ENCODE results near the gene JPH3.

Gene JPH3

GRCh38 chr16:87740441-87740840, 138.1 kb downstream of the JPH3 start:
- DNase-seq (ENCODE audit: low read depth in 2 of 2) = no peak

GRCh38 chr16:87740909-87741424, 138.7 kb downstream of the JPH3 start:
- no peak for DNase-seq (ENCODE audit: low read depth in 2 of 2)

- no peak for DNase-seq (ENCODE audit: low read depth in 2 of 2)
These were observed 139.6 kb downstream of the JPH3 start for GRCh38 chr16:87741700-87742415.

- DNase-seq (ENCODE audit: low read depth in 2 of 2) = no peak
These were observed 140.6 kb downstream of the JPH3 start for GRCh38 chr16:87742781-87743490.

- no peak for DNase-seq (ENCODE audit: low read depth in 2 of 2)
These were observed 142.6 kb downstream of the JPH3 start for GRCh38 chr16:87744750-87745514.

GRCh38 chr16:87746178-87746577, 143.9 kb downstream of the JPH3 start:
- no peak for DNase-seq (ENCODE audit: low read depth in 2 of 2)
